Stomach (tissue), 9 donors: ENCODE measurements around the gene OR4K2. TPM values are rescaled to one million over a fixed set of nuclear protein-coding genes. Genes with fewer than 3 reads are reported as not detected.
"Not testable (repeated sequence)": the region's sequence is repeated elsewhere in the genome, so short reads cannot be mapped to it uniquely, and the experiment has no call there.

Experiments used
- DNase-seq, 2 donors: peaks; one replicate each; pipeline versions ENCODE4 v3.0.0 to v3.0.0-alpha.2; 2013 to 2019
- H3K27ac ChIP-seq, 5 donors: fragments of 200-600 bp in 4 of 5; sonication (generic) in 4 of 5; one replicate each; pipeline ENCODE4 v1.5.1; 2013 to 2019; ENCODE audit warnings: mild to moderate bottlenecking in 1 of 5, moderate library complexity in 1 of 5
- H3K27me3 ChIP-seq, 3 donors: fragments of 200-600 bp; sonication (generic); one replicate each; pipeline ENCODE4 v1.5.1; 2017 to 2019; ENCODE audit warnings: mixed run types in 1 of 3
- H3K36me3 ChIP-seq, 4 donors: fragments of 200-600 bp; sonication (generic); 1 replicate in 3 of 4; 2 replicates in 1 of 4; pipeline ENCODE4 v1.5.1; 2016 to 2019
- H3K4me1 ChIP-seq, 4 donors: fragments of 200-600 bp; sonication (generic); one replicate each; pipeline ENCODE4 v1.5.1; 2016 to 2019
- H3K4me3 ChIP-seq, 4 donors: fragments of 200-600 bp; sonication (generic) in 3 of 4; one replicate each; pipeline ENCODE4 v1.5.1; 2016 to 2019; ENCODE audit warnings: mild to moderate bottlenecking in 1 of 4
- H3K9me3 ChIP-seq, 4 donors: fragments of 200-600 bp; sonication (generic); one replicate each; pipeline ENCODE4 v1.5.1; 2016 to 2019
- CTCF ChIP-seq, 7 experiments: fragments of 450-650 bp in 4 of 7; fragments of 200-600 bp in 3 of 7; sonication (generic) in 3 of 7; IDR thresholded peaks; one replicate each; pipeline ENCODE4 v1.5.1; 2016 to 2019; ENCODE audit warnings: antibody characterized with exemption in 7 of 7, control low read depth in 2 of 7, mild to moderate bottlenecking in 1 of 7
- EP300 ChIP-seq: sonication (generic); formaldehyde crosslinking; IDR thresholded peaks from one replicate; pipeline ENCODE4 v1.6.1; 2017; ENCODE audit warnings: antibody characterized with exemption
- POLR2A ChIP-seq, 4 donors: fragments of 450-650 bp; IDR thresholded peaks; one replicate each; pipeline ENCODE4 v1.6.1; 2016; ENCODE audit warnings: antibody characterized with exemption in 4 of 4, control low read depth in 2 of 4, mild to moderate bottlenecking in 1 of 4, moderate library complexity in 1 of 4
- POLR2AphosphoS5 ChIP-seq, 3 donors: sonication (generic); formaldehyde crosslinking; IDR thresholded peaks; one replicate each; pipeline ENCODE4 v1.6.1; 2016; ENCODE audit warnings: antibody characterized with exemption in 3 of 3
- whole genome bisulfite sequencing, 5 donors: extraction: QIAGEN DNeasy Blood & Tissue Kit in 3 of 5; methylation state at CpG; one replicate each; pipeline versions ENCODE4 v1.1.5 to v1.1.7; 2013 to 2018; 5-methylcytosine and 5-hydroxymethylcytosine counted together
- intact Hi-C: fragments of 100-400 bp; cut with DNase I; formaldehyde crosslinking; loops from one replicate; pipeline ENCODE4 v1.15.1; 2023; ENCODE audit warnings: low total_unique reads
- polyA plus RNA-seq, 3 donors: library from polyadenylated mRNA; stranded (reverse); fragments of 200-250 nt; gene quantifications; one replicate each; pipeline ENCODE4 v1.2.3, GENCODE V29; 2013
- total RNA-seq, 5 donors: library from RNA; depleted of rRNA; stranded (reverse); fragments of >200 nt; gene quantifications; one replicate each; pipeline versions ENCODE4 v1.1.0 to v1.2.3, GENCODE V29; 2014 to 2016
- donor health status: healthy with polysubstance abuse.
- donor health status: Bipolar disorder and iron deficiency.
- donor health status: healthy.

OR4K2 gene
- total and polyA plus RNA-seq, 8 donors = under 0.01 TPM; not detected in 7

- intact Hi-C loops = no loop called here
- Histone ChIP-seq H3K36me3 (no peaks in the 10 kb centered on the region), H3K9me3 (peaks cover 0 to 16% (median 8%) of the 10 kb centered on the region in 4 donors)
These were observed 23.6 kb upstream of the OR4K2 start for GRCh38 chr14:19851365-19851764.

GRCh38 chr14:19866061-19866669 is 8.8 kb upstream of the OR4K2 start:
- intact Hi-C loops, DNase-seq: not testable (repeated sequence)
- WGBS, 5 donors = 91 to 96% (median 93%) methylated on average over 30 to 39 of the region's 39 CpGs

More at GRCh38 chr14:19851365-19851764, 23.6 kb upstream of the OR4K2 start:
- TF ChIP-seq CTCF (IDR thresholded peaks at IDR 0.05) (no peak), POLR2A (IDR thresholded peaks at IDR 0.05) (no peak), POLR2AphosphoS5 (IDR thresholded peaks at IDR 0.05) (no peak), EP300 (no peak)
- H3K27me3 ChIP-seq = no peaks in the 10 kb centered on the region
- no peak overlapping the region for H3K27ac ChIP-seq
- H3K4me1 ChIP-seq = no peaks in the 10 kb centered on the region
- H3K4me3 ChIP-seq = no peak overlapping the region
- DNase-seq = no peak

DNA sequence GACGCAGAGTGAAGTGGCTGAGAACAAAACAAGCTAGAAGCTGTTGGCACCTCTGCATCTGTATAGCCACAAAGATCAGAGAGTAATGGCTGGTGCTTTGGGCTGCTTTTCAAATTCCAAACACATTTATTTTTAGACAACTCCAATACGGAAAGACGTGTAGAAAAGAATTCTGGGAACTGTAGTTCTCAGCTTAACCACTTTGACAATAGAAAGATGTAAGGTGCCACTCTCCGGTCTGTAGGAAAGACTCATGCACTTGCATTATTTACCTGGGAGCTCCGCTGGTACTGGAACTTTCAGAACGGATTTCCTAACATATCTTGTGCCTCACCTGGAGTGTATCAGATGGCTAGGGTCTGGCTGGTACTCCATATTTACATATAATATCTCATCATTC is 1.8 kb upstream of the OR4K2 start:
- Histone ChIP-seq H3K4me1 (no peaks in the 10 kb centered on the region), H3K36me3 (no peaks in the 10 kb centered on the region), H3K4me3 (no peak overlapping the region), H3K27ac (no peak overlapping the region), H3K27me3 (no peaks in the 10 kb centered on the region), H3K9me3 (no peaks in the 10 kb centered on the region)
- TF ChIP-seq CTCF (IDR thresholded peaks at IDR 0.05) = no peak
- no peak for TF ChIP-seq POLR2AphosphoS5 (IDR thresholded peaks at IDR 0.05)
- no peak for DNase-seq
- intact Hi-C loops = no loop called here
- WGBS, 5 donors = 22 to 36% (median 26%) methylated on average over 6 of the region's 6 CpGs

More at GRCh38 chr14:19866061-19866669, 8.8 kb upstream of the OR4K2 start:
- H3K36me3 ChIP-seq, H3K4me1 ChIP-seq, H3K27me3 ChIP-seq, H3K27ac ChIP-seq, H3K4me3 ChIP-seq: not testable (repeated sequence)
- peaks cover 0 to 14% (median 4%) of the 10 kb centered on the region in 4 donors for H3K9me3 ChIP-seq

- DNase-seq = no peak
- intact Hi-C loops = no loop called here
These were observed 3.2 kb downstream of the OR4K2 start for GRCh38 chr14:19878029-19878642.

More at GRCh38 chr14:19878029-19878642, 3.2 kb downstream of the OR4K2 start:
- H3K9me3 ChIP-seq = no peaks in the 10 kb centered on the region
- no peaks in the 10 kb centered on the region for H3K27me3 ChIP-seq
- no peak overlapping the region for H3K27ac ChIP-seq
- H3K4me3 ChIP-seq = no peak overlapping the region
- no peaks in the 10 kb centered on the region for H3K36me3 ChIP-seq
- TF ChIP-seq EP300 (no peak), CTCF (IDR thresholded peaks at IDR 0.05) (peak in 3 of 7 experiments; percentile 31 to 49 (median 43)), POLR2AphosphoS5 (IDR thresholded peaks at IDR 0.05) (no peak)
- no peaks in the 10 kb centered on the region for H3K4me1 ChIP-seq
